Vagina (tissue), 2 donors: ENCODE results near the gene MFAP5.

Experiments
- POLR2AphosphoS5 ChIP-seq, 2 donors: sonication (generic); formaldehyde crosslinking; IDR thresholded peaks; one replicate each; pipeline ENCODE4 v1.9.0; 2017; ENCODE audit warnings: antibody characterized with exemption in 2 of 2, mild to moderate bottlenecking in 2 of 2, low read depth in 1 of 2; ENCODE audit not compliant: insufficient read depth in 1 of 2
- TF ChIP-seq, protein P1 (sequence below), 3 experiments: fragments of 450-650 bp in 2 of 3; fragments of 200-600 bp in 1 of 3; sonication (generic) in 1 of 3; IDR thresholded peaks; one replicate each; pipeline ENCODE4 v1.5.1; 2017 to 2019; ENCODE audit warnings: antibody characterized with exemption in 3 of 3, mild to moderate bottlenecking in 2 of 3, moderate library complexity in 2 of 3

GRCh38 chr12:8655421-8655820 is 7.2 kb downstream of the MFAP5 start:
- TF ChIP-seq, protein P1, sequence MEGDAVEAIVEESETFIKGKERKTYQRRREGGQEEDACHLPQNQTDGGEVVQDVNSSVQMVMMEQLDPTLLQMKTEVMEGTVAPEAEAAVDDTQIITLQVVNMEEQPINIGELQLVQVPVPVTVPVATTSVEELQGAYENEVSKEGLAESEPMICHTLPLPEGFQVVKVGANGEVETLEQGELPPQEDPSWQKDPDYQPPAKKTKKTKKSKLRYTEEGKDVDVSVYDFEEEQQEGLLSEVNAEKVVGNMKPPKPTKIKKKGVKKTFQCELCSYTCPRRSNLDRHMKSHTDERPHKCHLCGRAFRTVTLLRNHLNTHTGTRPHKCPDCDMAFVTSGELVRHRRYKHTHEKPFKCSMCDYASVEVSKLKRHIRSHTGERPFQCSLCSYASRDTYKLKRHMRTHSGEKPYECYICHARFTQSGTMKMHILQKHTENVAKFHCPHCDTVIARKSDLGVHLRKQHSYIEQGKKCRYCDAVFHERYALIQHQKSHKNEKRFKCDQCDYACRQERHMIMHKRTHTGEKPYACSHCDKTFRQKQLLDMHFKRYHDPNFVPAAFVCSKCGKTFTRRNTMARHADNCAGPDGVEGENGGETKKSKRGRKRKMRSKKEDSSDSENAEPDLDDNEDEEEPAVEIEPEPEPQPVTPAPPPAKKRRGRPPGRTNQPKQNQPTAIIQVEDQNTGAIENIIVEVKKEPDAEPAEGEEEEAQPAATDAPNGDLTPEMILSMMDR (IDR thresholded peaks at IDR 0.05) = no peak
- TF ChIP-seq POLR2AphosphoS5 (IDR thresholded peaks at IDR 0.05; ENCODE audit: insufficient read depth in 1 of 2, low read depth in 1 of 2) = no peak
